Adrenal gland (tissue), 5 donors: ENCODE data around the gene PHC1.

Experiments
- CTCF ChIP-seq, 6 experiments: fragments of 450-650 bp in 4 of 6; fragments of 200-600 bp in 2 of 6; sonication (generic) in 1 of 6; IDR thresholded peaks; 1 replicate in 5 of 6; 2 replicates in 1 of 6; pipeline versions ENCODE4 v1.5.1 to v1.8.0; 2016 to 2021; ENCODE audit warnings: antibody characterized with exemption in 6 of 6, mild to moderate bottlenecking in 2 of 6, moderate library complexity in 1 of 6
- POLR2A ChIP-seq, 2 donors: fragments of 450-650 bp; IDR thresholded peaks; one replicate each; pipeline ENCODE4 v1.6.1; 2017; ENCODE audit warnings: antibody characterized with exemption in 2 of 2, mild to moderate bottlenecking in 2 of 2, moderate library complexity in 1 of 2
- donor health status: DM: no; HTN: no; CAD: no.

GRCh38 chr12:8906266-8907180 is 7.8 kb upstream of the PHC1 start:
- TF ChIP-seq CTCF (IDR thresholded peaks at IDR 0.05), result no peak
- no peak for TF ChIP-seq POLR2A (IDR thresholded peaks at IDR 0.05)
